Mesothelial cell of epicardium (in vitro differentiated cells): ENCODE results near the gene OR52B2. TPM values are rescaled to one million over a fixed set of nuclear protein-coding genes. Genes with fewer than 3 reads are reported as not detected.

Experiments
- DNase-seq, 2 experiments: peaks; one replicate each; pipeline ENCODE4 v3.0.0; 2021; ENCODE audit warnings: low spot score in 2 of 2; ENCODE audit not compliant: unreplicated experiment in 2 of 2
- H3K27ac Mint-ChIP-seq: 2 replicates; pipeline ENCODE4 v1.8.0; 2021; ENCODE audit warnings: mixed read lengths
- H3K27me3 Mint-ChIP-seq: 2 replicates; pipeline ENCODE4 v1.8.0; 2021; ENCODE audit warnings: low read depth, mixed read lengths
- H3K36me3 Mint-ChIP-seq: 2 replicates; pipeline ENCODE4 v1.8.0; 2021; ENCODE audit warnings: mixed read lengths
- H3K4me1 Mint-ChIP-seq: 2 replicates; pipeline ENCODE4 v1.8.0; 2021; ENCODE audit warnings: mixed read lengths
- H3K4me3 Mint-ChIP-seq: 2 replicates; pipeline ENCODE4 v1.8.0; 2021; ENCODE audit warnings: mild to moderate bottlenecking, moderate library complexity, mixed read lengths
- H3K9me3 Mint-ChIP-seq: 2 replicates; pipeline ENCODE4 v1.8.0; 2021; ENCODE audit warnings: mixed read lengths
- CTCF ChIP-seq: fragments of 200-600 bp; sonication (generic); IDR thresholded peaks from one replicate; pipeline ENCODE4 v1.5.0; 2021; ENCODE audit warnings: antibody characterized with exemption; ENCODE audit not compliant: unreplicated experiment
- total RNA-seq: library from RNA; stranded (reverse); gene quantifications from 3 replicates; pipeline ENCODE4 v1.2.1, GENCODE V29; 2021

The OR52B2 gene
- total RNA-seq, 1 donor from 2014 or later = not detected

GRCh38 chr11:6209801-6210200, 39.7 kb upstream of the OR52B2 start:
- no peak overlapping the region for H3K4me3 Mint-ChIP-seq
- no peaks in the 10 kb centered on the region for H3K27me3 Mint-ChIP-seq
- peaks cover 12% of the 10 kb centered on the region for H3K36me3 Mint-ChIP-seq
- TF ChIP-seq CTCF = no peak
- no peaks in the 10 kb centered on the region for H3K4me1 Mint-ChIP-seq
- H3K9me3 Mint-ChIP-seq = no peaks in the 10 kb centered on the region
- no peak overlapping the region for H3K27ac Mint-ChIP-seq
- no peak for DNase-seq

GRCh38 chr11:6206456-6207180, 36.5 kb upstream of the OR52B2 start:
- Mint-ChIP-seq H3K27ac (no peak overlapping the region), H3K27me3 (no peaks in the 10 kb centered on the region), H3K36me3 (peaks cover 14% of the 10 kb centered on the region), H3K9me3 (no peaks in the 10 kb centered on the region), H3K4me3 (no peak overlapping the region), H3K4me1 (no peaks in the 10 kb centered on the region)
- DNase-seq = no peak
- TF ChIP-seq CTCF = no peak

- H3K27ac Mint-ChIP-seq = no peak within 1 kb of the TSS
- no peak within 1 kb of the TSS for H3K4me3 Mint-ChIP-seq
- no peak for DNase-seq
- no peak for TF ChIP-seq CTCF
- H3K36me3 Mint-ChIP-seq = peaks cover 10% of the 10 kb centered on the region
- no peaks in the 10 kb centered on the region for H3K9me3 Mint-ChIP-seq
- no peaks in the 10 kb centered on the region for H3K27me3 Mint-ChIP-seq
- H3K4me1 Mint-ChIP-seq = no peaks in the 10 kb centered on the region
Measured at GRCh38 chr11:6205366-6205765, 35.2 kb upstream of the OR52B2 start, which contains the start of gene C11orf42. TSS of gene C11orf42 (plus strand) at chr11:6205557. CDS start at chr11:6205616, 59 bp downstream.

- DNase-seq = no peak
- H3K27ac Mint-ChIP-seq = no peak overlapping the region
- peaks cover 10% of the 10 kb centered on the region for H3K36me3 Mint-ChIP-seq
- H3K4me1 Mint-ChIP-seq = no peaks in the 10 kb centered on the region
- no peak for TF ChIP-seq CTCF
- H3K27me3 Mint-ChIP-seq = no peaks in the 10 kb centered on the region
- no peak overlapping the region for H3K4me3 Mint-ChIP-seq
- no peaks in the 10 kb centered on the region for H3K9me3 Mint-ChIP-seq
Measured at GRCh38 chr11:6204706-6205105, 34.6 kb upstream of the OR52B2 start.

GRCh38 chr11:6203327-6203726, 33.2 kb upstream of the OR52B2 start:
- TF ChIP-seq CTCF = no peak
- no peaks in the 10 kb centered on the region for H3K9me3 Mint-ChIP-seq

GRCh38 chr11:6202041-6202440, 31.9 kb upstream of the OR52B2 start:
- Mint-ChIP-seq H3K4me1 (no peaks in the 10 kb centered on the region), H3K36me3 (peaks cover 4% of the 10 kb centered on the region), H3K27ac (no peak overlapping the region), H3K9me3 (no peaks in the 10 kb centered on the region), H3K27me3 (no peaks in the 10 kb centered on the region), H3K4me3 (no peak overlapping the region)
- DNase-seq = no peak
- no peak for TF ChIP-seq CTCF

More at GRCh38 chr11:6203327-6203726, 33.2 kb upstream of the OR52B2 start:
- no peak for DNase-seq
- Mint-ChIP-seq H3K4me1 (no peaks in the 10 kb centered on the region), H3K36me3 (peaks cover 4% of the 10 kb centered on the region), H3K4me3 (no peak overlapping the region), H3K27me3 (no peaks in the 10 kb centered on the region), H3K27ac (no peak overlapping the region)
